GM12892 (cell line): Measurements from ENCODE around the gene PMEL. TPM values are rescaled to one million over a fixed set of nuclear protein-coding genes. Genes with fewer than 3 reads are reported as not detected.
A peak's percentile ranks its signal among the peaks of the same experiment; 100 is the strongest.
"Not testable (repeated sequence)": the region's sequence is repeated elsewhere in the genome, so short reads cannot be mapped to it uniquely, and the experiment has no call there.

Experiments used
- DNase-seq: peaks from one replicate; pipeline ENCODE4 v3.0.0; 2011; ENCODE audit not compliant: insufficient read length
- FAIRE-seq: peaks from 2 replicates; lab custom pipeline; 2011; peaks lifted over from hg19 to GRCh38; lab: Jason Lieb, UNC
- POLR2A ChIP-seq: IDR thresholded peaks from 2 replicates; pipeline ENCODE4 v1.6.1; 2011; ENCODE audit warnings: low read depth, low read length, control low read depth
- POLR2AphosphoS5 ChIP-seq: IDR thresholded peaks from 2 replicates; pipeline ENCODE4 v1.6.1; 2011; ENCODE audit warnings: low read depth, low read length, control low read depth
- TAF1 ChIP-seq: IDR thresholded peaks from 2 replicates; pipeline ENCODE4 v1.6.1; 2011; ENCODE audit warnings: low read depth, mild to moderate bottlenecking, control low read depth, low read length, borderline replicate concordance
- polyA plus RNA-seq: library from polyadenylated mRNA; unstranded; fragments of >200 nt; gene quantifications from one replicate; pipeline ENCODE4 v1.2.1, GENCODE V29; 2012; ENCODE audit warnings: missing spikeins, inconsistent platforms; ENCODE audit not compliant: missing spikeins

Gene PMEL
- 1.9 TPM for polyA plus RNA-seq

DNA sequence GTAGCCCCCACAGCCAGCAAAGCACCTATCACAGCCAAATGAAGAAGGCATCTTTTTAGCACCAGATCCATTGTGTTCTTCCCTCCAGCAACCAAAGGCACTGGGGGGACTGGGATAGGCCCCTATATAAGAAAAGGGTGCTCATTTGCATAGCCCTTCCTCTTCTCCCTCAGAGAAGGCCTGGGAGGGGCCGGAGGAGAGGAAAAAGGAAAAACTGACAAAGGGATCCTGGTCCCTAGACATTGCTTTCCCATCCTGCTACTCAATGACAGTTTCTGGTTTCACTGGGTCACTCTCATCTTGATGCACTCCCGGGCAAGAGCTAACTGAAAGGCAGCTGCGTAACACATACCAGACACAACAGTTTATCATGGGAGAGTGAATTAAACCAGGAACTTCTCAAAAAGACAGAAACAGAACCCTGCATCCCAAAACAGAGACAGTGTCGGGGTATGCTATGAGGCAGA, at the start of gene PMEL:
Gene PMEL, minus strand, starts transcription at position 102 of the 467 bp plus-strand sequence. Its CDS starts 31 bp downstream, at position 71.
- TF ChIP-seq POLR2AphosphoS5: no peak
- TF ChIP-seq POLR2A: no peak
- no peak for TF ChIP-seq TAF1
- FAIRE-seq (no peak), DNase-seq (no peak)

DNA sequence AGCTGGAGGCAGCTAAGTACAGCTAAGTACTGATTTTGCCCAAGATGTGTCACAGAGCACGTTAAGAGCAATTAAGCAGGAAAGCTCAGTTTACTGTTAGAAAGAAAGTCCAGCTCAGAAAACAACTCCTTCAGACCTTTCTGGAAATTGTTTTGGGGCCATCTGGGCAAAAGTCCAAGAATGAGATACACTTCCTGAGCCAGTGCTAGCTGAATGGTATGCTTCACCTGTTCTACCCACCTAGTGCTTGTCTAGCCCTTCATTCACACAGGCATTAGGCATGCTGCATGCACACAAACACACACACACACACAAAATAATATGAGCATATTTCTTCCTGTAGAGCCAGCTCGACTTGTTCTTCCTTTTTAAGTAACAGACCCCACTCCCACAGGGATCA, 48.4 kb upstream of the PMEL start:
- FAIRE-seq: no peak
- DNase-seq: no peak
- TF ChIP-seq POLR2A (no peak), POLR2AphosphoS5 (no peak), TAF1 (no peak)

DNA sequence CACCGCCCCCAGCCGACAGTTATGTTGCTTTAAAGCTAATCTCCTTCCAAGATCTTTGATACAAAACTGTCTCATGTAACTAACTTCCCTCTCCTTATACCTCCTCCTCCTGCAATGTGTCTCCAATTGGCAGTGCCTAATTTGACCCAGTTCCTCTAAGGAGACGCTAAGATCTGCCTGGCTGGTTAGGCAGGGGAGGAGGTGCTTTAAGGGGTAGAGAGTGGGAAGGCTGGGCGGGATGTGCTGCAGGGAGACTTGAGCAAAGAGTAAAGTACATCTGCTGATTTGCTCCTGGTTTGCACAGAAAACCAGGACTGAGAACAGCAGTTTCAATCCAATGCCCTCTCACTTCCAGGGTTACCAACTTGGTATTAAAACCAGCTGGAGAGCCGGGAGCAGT, 47.6 kb upstream of the PMEL start:
- FAIRE-seq (no peak), DNase-seq (no peak)
- TF ChIP-seq POLR2AphosphoS5 (no peak), POLR2A (no peak), TAF1 (no peak)

DNA sequence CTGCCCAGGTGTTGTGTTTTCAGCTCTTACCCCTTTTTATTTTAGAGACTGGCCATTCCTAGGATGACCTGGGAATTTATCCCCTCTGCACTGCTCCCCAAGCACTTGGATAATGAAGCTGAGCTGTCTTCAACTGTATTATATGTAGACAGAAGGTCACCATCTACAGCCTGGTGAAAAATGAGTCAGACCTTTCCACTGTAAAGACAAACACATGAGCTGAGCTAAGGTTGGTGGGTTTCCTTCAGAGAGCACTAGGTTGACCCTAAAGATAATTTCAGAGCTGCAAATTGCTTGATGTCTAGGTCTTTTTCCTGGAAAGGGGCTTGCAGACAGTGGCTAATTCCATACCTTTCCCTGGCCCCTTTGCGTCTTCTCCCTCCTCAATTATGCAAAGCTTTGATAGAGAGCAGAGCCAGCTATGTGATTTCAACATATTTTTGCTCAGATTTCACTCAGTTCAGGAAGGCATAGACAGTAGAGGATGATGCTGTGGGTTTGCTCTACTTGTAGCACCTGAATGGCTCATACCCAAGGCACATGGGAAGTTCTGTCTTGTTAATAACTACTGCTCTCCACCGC, 45.8 kb upstream of the PMEL start:
- no peak for DNase-seq
- TF ChIP-seq TAF1: no peak
- TF ChIP-seq POLR2A: no peak
- no peak for TF ChIP-seq POLR2AphosphoS5
- no peak for FAIRE-seq

DNA sequence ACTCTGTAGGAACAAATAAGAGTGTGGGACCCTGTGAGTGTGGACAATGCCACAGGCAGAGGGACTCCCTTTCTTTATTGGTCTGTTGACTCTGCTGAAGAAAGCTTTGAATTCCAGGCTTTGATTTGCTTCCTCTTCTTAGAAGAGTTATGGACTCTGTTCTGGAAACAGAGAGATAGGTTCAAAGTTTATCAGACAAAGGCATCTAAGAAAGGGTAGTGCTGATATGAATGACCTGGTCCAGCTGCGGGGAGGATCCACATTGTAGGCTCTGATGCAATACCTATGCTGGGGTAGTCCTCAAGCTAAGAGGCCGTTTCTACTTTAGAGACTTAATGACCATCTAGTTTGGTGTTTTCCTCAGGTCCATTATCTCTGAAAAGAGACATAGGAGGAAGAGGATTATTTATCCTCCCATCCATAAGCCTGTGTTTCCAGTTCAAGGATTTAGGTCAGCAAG, 44.3 kb upstream of the PMEL start:
- TF ChIP-seq POLR2AphosphoS5: no peak
- no peak for TF ChIP-seq TAF1
- TF ChIP-seq POLR2A: no peak
- FAIRE-seq (no peak), DNase-seq (no peak)

DNA sequence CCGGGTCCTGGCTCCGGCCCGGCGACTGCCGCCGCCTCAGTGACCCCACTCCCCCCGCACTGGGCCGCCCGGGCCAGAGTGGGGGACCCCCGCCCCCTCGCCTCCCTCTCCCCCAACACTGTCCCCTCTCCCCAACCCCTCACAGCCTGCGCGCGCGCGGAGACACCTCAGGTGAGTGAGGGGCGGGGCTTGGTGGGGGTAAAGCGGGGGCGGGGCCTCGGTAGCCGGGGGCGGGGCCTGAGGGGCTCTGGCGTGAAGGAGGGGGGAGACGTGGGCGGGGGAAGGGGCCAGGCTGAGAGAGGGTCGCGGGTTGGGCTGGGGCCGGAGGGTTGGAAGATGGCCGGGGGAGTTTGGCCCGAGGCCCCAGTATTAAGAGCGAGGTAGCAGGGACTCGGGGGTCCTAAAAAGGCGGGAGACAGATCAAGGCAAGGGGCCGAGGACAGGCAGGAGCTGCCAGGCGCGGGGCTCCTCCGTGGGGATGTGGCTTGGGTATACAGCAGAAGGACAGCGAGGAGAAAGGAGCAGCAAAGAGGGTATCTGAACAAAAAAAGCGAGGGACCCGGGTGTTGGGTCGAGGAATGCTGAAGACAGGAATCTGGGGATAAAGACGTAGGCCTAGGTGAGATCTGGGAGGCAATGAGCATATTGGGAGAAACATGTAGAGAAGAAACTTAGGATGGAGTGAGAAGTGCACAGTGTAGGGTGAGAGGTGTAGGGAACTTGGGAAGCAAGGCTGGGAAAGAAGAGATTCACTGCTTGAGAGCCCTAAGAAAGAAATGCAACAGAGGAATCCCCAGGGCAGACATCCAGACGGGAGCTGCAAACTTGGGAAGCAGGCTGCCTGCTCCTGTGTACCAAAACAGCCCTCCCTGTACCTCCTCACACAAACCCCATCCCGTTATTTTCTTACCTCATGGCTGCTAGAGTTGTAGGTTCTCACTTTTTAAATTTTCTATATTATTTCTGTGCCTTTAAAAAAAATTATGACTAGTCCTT, 42.0 kb upstream of the PMEL start:
- TF ChIP-seq POLR2AphosphoS5 (no peak), TAF1 (no peak), POLR2A (no peak)
- peak; percentile 82 for DNase-seq
- no peak for FAIRE-seq

DNA sequence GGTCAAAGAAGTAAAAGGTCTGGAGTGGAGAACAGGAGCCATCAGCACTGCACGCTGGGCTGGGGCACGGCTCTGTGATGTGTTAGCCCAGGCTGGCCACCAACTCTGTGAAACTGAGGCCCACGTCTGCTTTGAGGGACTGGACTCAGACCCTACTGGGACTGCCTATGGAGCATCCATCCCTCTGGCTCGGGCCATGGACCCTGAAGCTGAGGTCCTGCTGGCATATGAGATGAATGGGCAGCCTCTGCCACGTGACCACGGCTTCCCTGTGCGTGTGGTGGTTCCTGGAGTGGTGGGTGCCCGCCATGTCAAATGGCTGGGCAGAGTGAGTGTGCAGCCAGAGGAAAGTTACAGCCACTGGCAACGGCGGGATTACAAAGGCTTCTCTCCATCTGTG, 38.4 kb upstream of the PMEL start:
- no peak for FAIRE-seq
- no peak for TF ChIP-seq POLR2AphosphoS5

DNA sequence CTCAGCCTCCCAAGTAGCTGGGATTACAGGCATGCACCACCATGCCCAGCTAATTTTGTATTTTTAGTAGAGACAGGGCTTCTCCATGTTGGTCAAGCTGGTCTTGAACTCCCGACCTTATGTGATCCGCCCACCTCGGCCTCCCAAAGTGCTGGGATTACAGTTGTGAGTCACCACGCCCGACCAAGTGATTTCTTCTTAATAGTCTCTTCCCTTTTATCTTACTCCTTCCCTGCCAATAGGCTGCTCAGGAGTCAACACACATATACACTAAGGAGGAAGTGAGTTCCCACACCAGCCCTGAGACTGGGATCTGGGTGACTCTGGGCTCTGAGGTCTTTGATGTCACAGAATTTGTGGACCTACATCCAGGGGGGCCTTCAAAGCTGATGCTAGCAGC, 37.5 kb upstream of the PMEL start:
- FAIRE-seq, DNase-seq: not testable (repeated sequence)

More for the DNA sequence above, 38.4 kb upstream of the PMEL start:
- DNase-seq: no peak

DNA sequence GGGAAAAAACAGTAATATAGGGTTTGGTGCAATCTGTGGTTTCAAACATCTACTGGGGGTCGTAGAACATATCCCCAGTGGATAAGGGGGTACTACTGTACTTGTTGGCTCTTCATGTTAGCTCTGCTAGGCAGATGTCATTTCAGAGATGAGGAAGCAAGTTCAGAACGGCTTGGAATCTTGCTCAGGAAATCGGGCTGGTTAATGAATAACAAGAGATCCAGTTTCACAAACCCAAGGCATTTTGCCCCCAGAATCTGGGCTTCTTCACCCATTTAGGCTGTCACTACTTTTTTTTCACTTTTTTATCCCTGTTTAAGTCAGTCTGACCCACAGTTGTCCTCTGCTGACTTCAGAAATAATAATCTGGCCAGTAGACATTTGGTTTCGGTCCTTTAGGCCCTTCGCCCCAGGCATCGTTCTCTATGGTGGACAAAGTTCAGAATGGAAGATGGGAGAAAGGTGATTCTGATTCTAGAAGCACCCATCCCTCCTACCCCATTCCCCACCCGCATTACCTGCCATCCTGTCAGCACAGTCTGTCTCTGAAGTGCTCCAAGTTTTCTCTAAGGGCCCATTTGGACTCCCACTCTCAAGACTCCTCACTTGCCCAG, 35.8 kb upstream of the PMEL start:
- no peak for DNase-seq
- FAIRE-seq: no peak
- no peak for TF ChIP-seq POLR2AphosphoS5
- TF ChIP-seq TAF1: no peak
- no peak for TF ChIP-seq POLR2A

DNA sequence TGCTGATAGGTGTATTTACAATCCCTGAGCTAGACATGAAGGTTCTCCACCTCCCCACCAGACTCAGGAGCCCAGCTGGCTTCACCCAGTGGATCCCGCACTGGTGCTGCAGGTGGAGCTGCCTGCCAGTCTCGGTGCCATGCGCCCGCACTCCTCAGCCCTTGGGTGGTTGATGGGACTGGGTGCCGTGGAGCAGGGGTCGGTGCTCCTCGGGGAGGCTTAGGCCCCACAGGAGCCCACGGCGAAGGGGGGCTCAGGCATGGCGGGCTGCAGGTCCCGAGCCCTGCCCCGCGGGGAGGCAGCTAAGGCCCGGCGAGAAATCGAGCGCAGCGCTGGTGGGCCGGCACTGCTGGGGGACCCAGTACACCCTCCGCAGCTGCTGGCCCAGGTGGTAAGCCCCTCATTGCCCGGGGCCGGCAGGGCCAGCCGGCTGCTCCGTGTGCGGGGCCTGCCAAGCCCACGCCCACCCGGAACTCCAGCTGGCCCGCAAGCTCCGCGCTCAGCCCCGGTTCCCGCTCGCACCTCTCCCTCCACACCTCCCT, 34.2 kb upstream of the PMEL start:
- DNase-seq, FAIRE-seq: not testable (repeated sequence)

DNA sequence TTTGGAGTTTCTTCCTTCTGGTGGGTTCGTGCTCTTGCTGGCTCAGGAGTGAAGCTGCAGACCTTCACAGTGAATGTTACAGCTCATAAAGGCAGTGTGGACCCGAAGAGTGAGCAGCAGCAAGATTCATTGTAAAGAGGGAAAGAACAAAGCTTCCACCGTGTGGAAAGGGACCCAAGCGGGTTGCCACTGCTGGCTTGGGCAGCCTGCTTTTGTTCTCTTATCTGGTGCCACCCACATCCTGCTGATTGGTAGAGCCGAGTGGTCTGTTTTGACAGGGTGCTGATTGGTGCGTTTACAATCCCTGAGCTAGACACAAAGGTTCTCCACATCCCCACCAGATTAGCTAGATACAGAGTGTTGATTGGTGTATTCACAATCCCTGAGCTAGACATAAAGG, 33.7 kb upstream of the PMEL start:
- not testable (repeated sequence) for DNase-seq, FAIRE-seq

DNA sequence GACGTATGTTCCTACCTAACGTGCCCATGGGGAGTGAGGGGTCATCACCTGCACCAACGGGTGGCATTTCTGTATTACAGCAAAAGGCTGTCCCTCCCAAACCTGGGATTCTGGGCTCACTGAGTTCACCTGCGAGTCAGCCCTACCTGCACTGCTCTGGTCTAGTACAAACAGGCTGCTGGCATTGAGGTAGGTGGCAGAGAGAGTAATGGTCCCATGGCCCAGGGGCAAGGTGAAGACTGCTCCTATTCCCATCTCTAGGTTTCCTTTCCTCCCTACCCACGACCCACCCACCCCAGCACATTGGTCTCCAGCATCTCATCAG, 31.7 kb upstream of the PMEL start:
- no peak for FAIRE-seq

More for the DNA sequence above, 31.7 kb upstream of the PMEL start:
- no peak for DNase-seq
- TF ChIP-seq TAF1: no peak
